ENCODE data around the gene RAPGEF4.

RAPGEF4 gene

GRCh38 chr2:172770887-172771286 lies 35.2 kb downstream of the RAPGEF4 start:
- in situ Hi-C loops (cut with HindIII; ENCODE audit: low sequenced_read_pairs): no loop called here

GRCh38 chr2:172772633-172773032 lies 37.0 kb downstream of the RAPGEF4 start:
- in situ Hi-C loops (cut with HindIII; ENCODE audit: low sequenced_read_pairs): no loop called here

DNA sequence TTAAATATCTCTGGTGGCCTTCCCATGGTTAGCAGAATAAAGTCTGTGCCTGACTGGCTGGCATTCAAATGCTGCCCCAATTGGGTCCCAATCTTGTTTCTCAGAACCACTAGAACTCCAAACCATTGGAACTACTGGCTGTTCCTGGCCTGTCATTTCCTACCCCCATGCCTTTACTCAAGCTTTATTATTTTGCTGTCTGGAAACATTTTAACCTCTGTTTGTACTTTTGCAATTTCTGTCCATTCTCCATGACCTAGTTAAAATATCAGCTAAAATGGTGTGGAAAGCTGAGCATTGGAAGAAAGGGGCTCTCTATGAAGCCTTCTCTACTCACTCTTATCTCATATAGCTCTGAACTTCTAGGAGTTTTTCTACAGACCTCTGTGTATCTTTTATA lies 38.7 kb downstream of the RAPGEF4 start:
- in situ Hi-C loops (cut with HindIII; ENCODE audit: low sequenced_read_pairs): no loop called here

- in situ Hi-C loops (cut with HindIII; ENCODE audit: low sequenced_read_pairs): no loop called here
Observed at GRCh38 chr2:172775319-172775718, 39.7 kb downstream of the RAPGEF4 start.

GRCh38 chr2:172777431-172777830 lies 41.8 kb downstream of the RAPGEF4 start:
- in situ Hi-C loops (cut with HindIII; ENCODE audit: low sequenced_read_pairs): no loop called here

GRCh38 chr2:172782506-172783164 lies 47.0 kb downstream of the RAPGEF4 start:
- in situ Hi-C loops (cut with HindIII; ENCODE audit: low sequenced_read_pairs): no loop called here

DNA sequence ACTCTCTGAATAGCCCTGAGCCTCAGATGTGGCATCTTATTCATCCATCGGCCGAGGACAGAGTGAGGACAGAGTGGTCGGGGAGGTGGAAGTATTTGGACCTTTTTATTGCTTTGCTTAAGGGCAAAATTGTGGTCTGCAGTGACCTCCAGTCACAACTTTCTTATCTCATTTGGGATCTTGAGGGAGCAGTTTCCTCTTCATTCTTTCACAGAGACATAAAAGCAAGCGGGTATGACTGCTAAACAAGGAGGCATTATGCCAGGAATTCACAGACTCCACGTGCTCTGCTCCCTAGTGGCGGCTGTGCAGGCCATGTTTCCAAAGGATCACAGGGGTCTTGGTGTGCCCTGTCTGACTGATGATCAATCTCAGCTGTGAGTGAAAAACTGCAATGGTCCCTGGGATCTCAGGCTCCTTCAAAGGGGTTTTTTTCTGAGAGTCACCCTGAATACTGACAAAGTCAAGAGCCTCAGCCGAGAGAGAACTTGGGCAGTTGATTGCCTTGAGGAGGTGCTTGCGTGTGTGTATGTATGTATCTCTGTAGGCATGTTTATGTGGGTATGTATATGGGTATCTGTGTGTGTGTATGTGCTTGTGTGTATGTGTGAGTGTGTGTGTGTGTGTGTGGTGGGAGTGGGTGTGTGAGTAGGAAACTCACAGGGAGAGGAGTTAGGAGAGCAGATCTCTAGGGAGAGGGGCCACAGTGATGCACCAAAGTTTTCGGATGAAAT lies 47.7 kb downstream of the RAPGEF4 start:
- in situ Hi-C loops (cut with HindIII; ENCODE audit: low sequenced_read_pairs): no loop called here

- in situ Hi-C loops (cut with HindIII; ENCODE audit: low sequenced_read_pairs): no loop called here
Observed at GRCh38 chr2:172788871-172789270, 53.2 kb downstream of the RAPGEF4 start.

DNA sequence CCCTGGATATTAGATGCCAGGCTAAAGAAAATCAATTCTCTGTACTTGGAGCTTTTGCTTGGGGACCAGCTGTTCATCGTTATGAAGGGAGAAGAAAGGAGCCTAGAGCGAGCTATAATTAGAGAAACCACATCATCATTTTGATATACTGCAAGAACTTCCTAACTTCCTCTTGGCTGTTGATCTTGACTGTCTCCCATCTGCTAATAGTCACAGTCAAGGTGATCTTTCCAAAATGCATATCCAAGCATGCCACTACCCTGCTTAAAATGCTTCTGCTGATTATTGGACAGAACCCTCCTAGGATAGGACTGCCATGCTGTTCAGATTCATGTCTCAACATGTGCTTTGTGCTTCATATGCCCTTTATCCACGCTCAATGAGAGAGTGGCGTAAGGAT lies 54.8 kb downstream of the RAPGEF4 start:
- in situ Hi-C loops (cut with HindIII; ENCODE audit: low sequenced_read_pairs): no loop called here

- in situ Hi-C loops (cut with HindIII; ENCODE audit: low sequenced_read_pairs): no loop called here
Observed at GRCh38 chr2:172791953-172792352, 56.3 kb downstream of the RAPGEF4 start.

DNA sequence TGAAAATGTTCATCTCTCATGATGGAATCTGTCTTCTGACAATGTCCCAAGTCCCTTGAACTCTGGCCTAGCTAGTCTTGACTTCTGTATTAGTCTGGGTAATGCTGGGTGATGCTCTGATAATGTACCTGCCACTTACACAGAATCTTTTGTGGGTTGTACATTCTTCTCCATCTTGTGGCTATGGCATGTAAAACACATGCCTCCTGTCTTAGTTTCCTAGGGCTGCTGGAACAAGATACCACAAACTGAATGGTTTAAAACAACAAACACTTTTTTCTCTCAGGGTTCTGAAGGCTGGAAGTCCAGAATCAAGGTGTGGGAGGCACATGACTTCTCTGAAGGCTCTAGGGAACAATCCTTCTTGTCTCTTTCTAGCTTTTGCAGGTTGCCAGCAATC lies 57.1 kb downstream of the RAPGEF4 start:
- in situ Hi-C loops (cut with HindIII; ENCODE audit: low sequenced_read_pairs): no loop called here

DNA sequence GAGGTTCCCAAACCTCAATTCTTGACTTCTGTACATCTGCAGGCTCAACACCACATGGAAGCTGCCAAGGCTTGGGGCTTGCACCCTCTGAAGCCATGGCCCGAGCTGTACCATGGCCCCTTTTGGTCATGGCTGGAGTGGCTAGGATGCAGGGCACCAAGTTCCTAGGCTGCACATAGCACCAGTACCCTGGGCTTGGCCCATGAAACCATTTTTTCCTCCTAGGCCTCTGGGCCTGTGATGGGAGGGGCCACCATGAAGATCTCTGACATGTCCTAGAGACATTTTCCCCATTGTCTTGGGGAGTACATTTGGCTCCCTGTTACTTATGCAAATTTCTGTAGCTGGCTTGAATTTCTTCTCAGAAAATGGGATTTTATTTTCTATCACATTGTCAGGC lies 67.7 kb downstream of the RAPGEF4 start:
- in situ Hi-C loops (cut with HindIII; ENCODE audit: low sequenced_read_pairs): loop anchor here (25.0 kb wide), 2 partner anchors 134 to 409 kb away; no protein-coding TSS in a partner anchor

DNA sequence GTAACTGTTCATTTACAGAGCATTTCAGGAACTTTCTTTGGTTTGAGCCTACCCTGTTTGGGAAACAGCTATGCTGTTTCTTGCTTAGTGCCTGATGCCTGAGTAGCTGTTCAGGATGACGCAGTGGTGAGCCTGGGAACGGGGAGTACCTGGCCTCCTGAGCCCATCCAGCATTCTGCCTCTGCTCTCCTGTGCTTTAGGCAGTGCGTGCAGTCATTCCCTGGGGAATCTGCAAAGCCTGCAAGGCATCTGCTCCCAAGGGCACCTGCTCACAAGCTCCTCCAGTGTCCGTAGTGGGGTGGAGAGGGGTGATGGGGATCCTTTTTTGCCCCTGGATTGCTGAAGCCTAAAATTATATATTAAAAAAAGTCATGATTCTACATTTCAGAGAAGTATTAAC lies 68.8 kb downstream of the RAPGEF4 start:
- in situ Hi-C loops (cut with HindIII; ENCODE audit: low sequenced_read_pairs): loop anchor here (25.0 kb wide), 2 partner anchors 133 to 408 kb away; no protein-coding TSS in a partner anchor

GRCh38 chr2:172806493-172806892 lies 70.8 kb downstream of the RAPGEF4 start:
- in situ Hi-C loops (cut with HindIII; ENCODE audit: low sequenced_read_pairs): loop anchor here (25.0 kb wide), 2 partner anchors 131 to 406 kb away; no protein-coding TSS in a partner anchor

GRCh38 chr2:172806996-172807395 lies 71.4 kb downstream of the RAPGEF4 start:
- in situ Hi-C loops (cut with HindIII; ENCODE audit: low sequenced_read_pairs): loop anchor here (25.0 kb wide), 2 partner anchors 130 to 405 kb away; no protein-coding TSS in a partner anchor

GRCh38 chr2:172808156-172808555 lies 72.5 kb downstream of the RAPGEF4 start:
- in situ Hi-C loops (cut with HindIII; ENCODE audit: low sequenced_read_pairs): loop anchor here (25.0 kb wide), 2 partner anchors 129 to 404 kb away; no protein-coding TSS in a partner anchor

DNA sequence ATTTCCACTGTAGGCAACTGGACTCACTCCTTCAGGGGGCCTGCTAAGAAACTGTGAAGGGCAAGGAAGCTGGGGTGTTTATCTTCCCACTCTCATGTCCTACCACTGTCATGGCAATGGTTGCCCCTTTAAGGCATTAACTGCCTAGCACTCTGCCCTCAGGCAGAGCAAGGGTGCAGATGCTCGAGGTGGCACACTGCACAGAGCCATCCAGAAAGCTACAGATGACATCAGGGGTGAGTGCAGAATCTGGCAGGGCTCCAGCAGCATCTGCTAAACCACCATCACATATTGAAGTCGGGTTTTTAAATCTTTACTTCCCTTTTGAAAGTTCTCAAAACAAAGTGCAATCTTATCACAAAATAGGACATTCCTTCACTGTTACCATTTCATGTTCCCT lies 75.4 kb downstream of the RAPGEF4 start:
- in situ Hi-C loops (cut with HindIII; ENCODE audit: low sequenced_read_pairs): loop anchor here (25.0 kb wide), 2 partner anchors 126 to 401 kb away; no protein-coding TSS in a partner anchor

GRCh38 chr2:172812158-172812744 lies 76.6 kb downstream of the RAPGEF4 start:
- in situ Hi-C loops (cut with HindIII; ENCODE audit: low sequenced_read_pairs): loop anchor here (25.0 kb wide), 2 partner anchors 125 to 400 kb away; no protein-coding TSS in a partner anchor

DNA sequence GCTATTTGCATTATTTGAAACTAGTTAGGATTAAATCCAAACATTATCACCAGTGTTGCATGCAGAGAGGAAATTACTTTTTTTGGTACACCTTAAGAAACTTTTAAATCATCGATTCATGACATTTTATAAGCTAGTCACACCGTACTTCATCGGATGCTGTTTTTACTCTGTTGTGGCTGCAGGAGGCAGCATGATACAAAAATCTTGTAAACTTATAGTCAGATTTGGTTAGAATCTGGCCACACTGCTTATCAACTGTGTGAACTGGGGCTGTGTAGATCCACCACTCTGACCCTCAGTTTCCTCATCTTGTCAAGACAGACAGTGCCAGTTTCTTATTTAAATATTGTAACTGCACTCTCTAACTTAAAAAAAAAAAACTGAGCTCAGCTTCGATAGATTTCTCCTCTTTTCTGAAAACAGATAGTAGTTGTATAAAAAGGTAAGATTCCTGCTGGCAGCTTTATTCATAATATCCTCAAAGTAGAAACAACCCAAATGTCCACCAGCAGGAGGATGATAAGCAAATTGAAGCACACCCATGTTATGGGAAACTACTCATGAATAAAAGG lies 77.8 kb downstream of the RAPGEF4 start:
- in situ Hi-C loops (cut with HindIII; ENCODE audit: low sequenced_read_pairs): loop anchor here (25.0 kb wide), 2 partner anchors 124 to 399 kb away; no protein-coding TSS in a partner anchor

DNA sequence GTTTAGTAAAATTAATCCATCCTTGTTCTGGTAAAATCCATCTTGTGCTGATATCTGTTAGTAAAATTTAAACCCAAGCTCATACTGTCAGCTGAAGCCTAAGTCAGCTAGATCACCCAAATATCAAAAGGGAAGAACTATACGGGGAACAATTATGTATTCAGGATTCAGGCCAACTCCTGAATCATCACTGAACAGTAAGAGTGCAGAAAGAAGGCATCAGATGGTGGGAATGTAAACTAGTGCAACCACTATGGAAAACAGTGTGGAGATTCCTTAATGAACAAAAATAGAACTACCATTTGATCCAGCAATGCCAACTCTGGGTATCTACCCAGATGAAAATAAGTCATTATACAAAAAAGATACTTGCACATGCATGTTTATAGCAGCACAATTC lies 81.8 kb downstream of the RAPGEF4 start:
- in situ Hi-C loops (cut with HindIII; ENCODE audit: low sequenced_read_pairs): loop anchor here (25.0 kb wide), 2 partner anchors 120 to 395 kb away; no protein-coding TSS in a partner anchor

- in situ Hi-C loops (cut with HindIII; ENCODE audit: low sequenced_read_pairs): loop anchor here (25.0 kb wide), 2 partner anchors 117 to 392 kb away; no protein-coding TSS in a partner anchor
Observed at GRCh38 chr2:172819943-172820342, 84.3 kb downstream of the RAPGEF4 start.

All from endothelial cell of hepatic sinusoid (primary cell).